H1 (cell line): Measurements from ENCODE around the gene TLL1. TPM values are rescaled to one million over a fixed set of nuclear protein-coding genes. Genes with fewer than 3 reads are reported as not detected.

Experiments
- CTCF ChIA-PET: fragments of 300-600 bp; sonication (Branson Sonifier 250); formaldehyde crosslinking; loops from one replicate; lab custom pipeline; 2021; ENCODE audit not compliant: partially characterized antibody; lab: Charles Lee
- POLR2A ChIA-PET: fragments of 300-600 bp; sonication (Branson Sonifier 250); formaldehyde crosslinking; loops from one replicate; lab custom pipeline; 2021; ENCODE audit warnings: inconsistent platforms; ENCODE audit not compliant: partially characterized antibody; lab: Charles Lee
- DNase-seq, 2 experiments: peaks; one replicate each; pipeline versions ENCODE4 v3.0.0 to v3.0.0-alpha.2; 2010 to 2022; ENCODE audit warnings: low spot score in 2 of 2, low read depth in 1 of 2, mixed read lengths in 1 of 2
- FAIRE-seq: peaks from 2 replicates; lab custom pipeline; 2011; peaks lifted over from hg19 to GRCh38; lab: Jason Lieb, UNC
- H2AFZ ChIP-seq: 2 replicates; pipeline ENCODE4 v1.8.1; 2012; ENCODE audit warnings: low read length, inconsistent platforms
- H2AK5ac ChIP-seq: 2 replicates; pipeline ENCODE4 v1.6.1; 2013; ENCODE audit warnings: low read depth, low read length
- H2BK120ac ChIP-seq: replicated peaks from 2 replicates; pipeline ENCODE3; 2013; ENCODE audit warnings: low read depth, low read length, inconsistent platforms
- H2BK12ac ChIP-seq: 2 replicates; pipeline ENCODE4 v1.6.1; 2013; ENCODE audit warnings: low read depth, low read length
- H2BK15ac ChIP-seq: 2 replicates; pipeline ENCODE4 v1.6.1; 2013; ENCODE audit warnings: low read length
- H2BK20ac ChIP-seq: 2 replicates; pipeline ENCODE4 v1.6.1; 2013; ENCODE audit warnings: low read length
- H2BK5ac ChIP-seq: 2 replicates; pipeline ENCODE4 v1.6.1; 2013; ENCODE audit warnings: low read depth, low read length
- H3K14ac ChIP-seq: 2 replicates; pipeline ENCODE4 v1.6.1; 2013; ENCODE audit warnings: inconsistent platforms; ENCODE audit not compliant: insufficient read length
- H3K18ac ChIP-seq: 2 replicates; pipeline ENCODE4 v1.6.1; 2013; ENCODE audit warnings: low read length; ENCODE audit errors: extremely low read depth
- H3K23ac ChIP-seq: 2 replicates; pipeline ENCODE4 v1.6.1; 2013; ENCODE audit warnings: inconsistent platforms; ENCODE audit not compliant: insufficient read length
- H3K23me2 ChIP-seq: 2 replicates; pipeline ENCODE4 v1.6.1; 2013; ENCODE audit warnings: low read depth, low read length
- H3K27ac ChIP-seq: 2 replicates; pipeline ENCODE4 v1.6.1; 2011; ENCODE audit warnings: low read depth, low read length, inconsistent platforms
- H3K27me3 ChIP-seq, 4 experiments: replicated peaks in 1 of 4; 1 replicate in 1 of 4; 2 replicates in 3 of 4; pipeline versions ENCODE4 v1.6.1 to v1.8.1; 2011 to 2013; ENCODE audit warnings: low read length in 3 of 4, mild to moderate bottlenecking in 3 of 4, inconsistent platforms in 2 of 4, mixed read lengths in 2 of 4, moderate library complexity in 1 of 4; ENCODE audit not compliant: control insufficient read depth in 3 of 4, insufficient read depth in 3 of 4; ENCODE audit errors: extremely low read depth in 1 of 4
- H3K36me3 ChIP-seq, 4 experiments: 2 replicates each; pipeline versions ENCODE4 v1.6.1 to v1.8.1; 2011 to 2013; ENCODE audit warnings: mild to moderate bottlenecking in 4 of 4, low read length in 3 of 4, moderate library complexity in 2 of 4, control low read depth in 1 of 4, inconsistent platforms in 1 of 4; ENCODE audit not compliant: insufficient read depth in 4 of 4, control insufficient read depth in 2 of 4
- H3K4ac ChIP-seq: replicated peaks from 2 replicates; pipeline ENCODE3; 2013; ENCODE audit warnings: low read length, low read depth, mixed read lengths, inconsistent platforms; ENCODE audit not compliant: insufficient read length
- H3K4me1 ChIP-seq, 4 experiments: replicated peaks in 1 of 4; 1 replicate in 1 of 4; 2 replicates in 3 of 4; pipeline versions ENCODE4 v1.6.1 to v1.8.1; 2011 to 2013; ENCODE audit warnings: low read length in 3 of 4, inconsistent platforms in 2 of 4, mixed read lengths in 1 of 4; ENCODE audit not compliant: insufficient read depth in 4 of 4, control insufficient read depth in 3 of 4
- H3K4me2 ChIP-seq, 2 experiments: 2 replicates each; pipeline versions ENCODE4 v1.6.1 to v1.8.1; 2011 to 2013; ENCODE audit warnings: low read depth in 2 of 2, low read length in 2 of 2, control low read depth in 1 of 2, inconsistent platforms in 1 of 2, mild to moderate bottlenecking in 1 of 2; ENCODE audit not compliant: insufficient read depth in 1 of 2
- H3K4me3 ChIP-seq, 4 experiments: fragments of 200-600, 300-600 bp in 1 of 4; sonication (generic), shearing (Covaris generic), sonication (Bioruptor Twin) in 1 of 4; 2 replicates each; pipeline versions ENCODE4 v1.5.1 to v1.8.1; 2011 to 2016; ENCODE audit warnings: low read length in 4 of 4, low read depth in 3 of 4, control low read depth in 2 of 4, inconsistent platforms in 2 of 4, mild to moderate bottlenecking in 2 of 4, mixed read lengths in 1 of 4, moderate library complexity in 1 of 4; ENCODE audit not compliant: insufficient read depth in 2 of 4; ENCODE audit errors: extremely low read depth in 1 of 4
- H3K56ac ChIP-seq: replicated peaks from 2 replicates; pipeline ENCODE3; 2013; ENCODE audit warnings: low read depth, mild to moderate bottlenecking, mixed read lengths, low read length, inconsistent platforms; ENCODE audit not compliant: insufficient read length
- H3K79me1 ChIP-seq: 2 replicates; pipeline ENCODE4 v1.6.1; 2013; ENCODE audit warnings: low read depth, low read length, control low read depth
- H3K79me2 ChIP-seq, 2 experiments: 2 replicates each; pipeline versions ENCODE4 v1.6.1 to v1.8.1; 2012 to 2013; ENCODE audit warnings: low read length in 2 of 2, mild to moderate bottlenecking in 2 of 2, inconsistent platforms in 1 of 2; ENCODE audit not compliant: insufficient read depth in 2 of 2, control insufficient read depth in 1 of 2
- H3K9ac ChIP-seq, 4 experiments: replicated peaks in 1 of 4; 1 replicate in 1 of 4; 2 replicates in 3 of 4; pipeline versions ENCODE4 v1.6.1 to v1.8.1; 2011 to 2013; ENCODE audit warnings: low read depth in 3 of 4, low read length in 3 of 4, control low read depth in 2 of 4, mild to moderate bottlenecking in 2 of 4, moderate library complexity in 2 of 4, inconsistent platforms in 1 of 4; ENCODE audit errors: extremely low read depth in 1 of 4
- H3K9me3 ChIP-seq, 2 experiments: 2 replicates each; pipeline versions ENCODE4 v1.6.1 to v1.8.1; 2012 to 2013; ENCODE audit warnings: mild to moderate bottlenecking in 2 of 2, moderate library complexity in 2 of 2, control low read depth in 1 of 2, inconsistent platforms in 1 of 2, low read depth in 1 of 2, low read length in 1 of 2, mixed read lengths in 1 of 2; ENCODE audit not compliant: insufficient read depth in 2 of 2
- H4K20me1 ChIP-seq, 2 experiments: replicated peaks in 1 of 2; 2 replicates each; pipeline versions ENCODE3 to v1.8.1; 2011 to 2013; ENCODE audit warnings: inconsistent platforms in 2 of 2, low read length in 2 of 2, mild to moderate bottlenecking in 1 of 2; ENCODE audit not compliant: insufficient read depth in 2 of 2, control insufficient read depth in 1 of 2
- H4K5ac ChIP-seq: 2 replicates; pipeline ENCODE4 v1.6.1; 2013; ENCODE audit warnings: low read length, low read depth, mixed read lengths, inconsistent platforms; ENCODE audit not compliant: insufficient read length
- H4K8ac ChIP-seq: 2 replicates; pipeline ENCODE4 v1.8.0; 2013; ENCODE audit warnings: mild to moderate bottlenecking, moderate library complexity, low read length, inconsistent platforms; ENCODE audit not compliant: insufficient read depth; ENCODE audit errors: extremely low read depth
- H4K91ac ChIP-seq: replicated peaks from 2 replicates; pipeline ENCODE3; 2013; ENCODE audit warnings: low read length, mixed read lengths, inconsistent platforms; ENCODE audit not compliant: insufficient read length
- BACH1 ChIP-seq: IDR thresholded peaks from 2 replicates; pipeline ENCODE4 v1.6.1; 2012; ENCODE audit warnings: low read length, improper control_type of control experiment
- BCL11A ChIP-seq, 2 experiments: IDR thresholded peaks; one replicate each; pipeline ENCODE4 v1.6.1; 2011; ENCODE audit warnings: low read depth in 2 of 2, low read length in 2 of 2, mild to moderate bottlenecking in 2 of 2
- CEBPB ChIP-seq: IDR thresholded peaks from 2 replicates; pipeline ENCODE4 v1.6.1; 2012; ENCODE audit warnings: low read depth, low read length
- CHD2 ChIP-seq: IDR thresholded peaks from 2 replicates; pipeline ENCODE4 v1.6.1; 2012; ENCODE audit warnings: low read length, improper control_type of control experiment
- CTBP2 ChIP-seq: IDR thresholded peaks from 2 replicates; pipeline ENCODE4 v1.7.0; 2011; ENCODE audit warnings: borderline replicate concordance, mild to moderate bottlenecking, moderate library complexity, mixed read lengths, low read length; ENCODE audit not compliant: insufficient read depth, insufficient read length
- EP300 ChIP-seq, 2 experiments: IDR thresholded peaks; 1 replicate in 1 of 2; 2 replicates in 1 of 2; pipeline ENCODE4 v1.6.1; 2011 to 2012; ENCODE audit warnings: low read depth in 2 of 2, low read length in 2 of 2, mild to moderate bottlenecking in 2 of 2, borderline replicate concordance in 1 of 2, inconsistent platforms in 1 of 2, moderate library complexity in 1 of 2
- FOSL1 ChIP-seq: IDR thresholded peaks from 2 replicates; pipeline ENCODE4 v1.6.1; 2011; ENCODE audit warnings: mild to moderate bottlenecking, low read depth, low read length, moderate library complexity; ENCODE audit not compliant: insufficient read depth
- GABPA ChIP-seq: IDR thresholded peaks from 2 replicates; pipeline ENCODE4 v1.6.1; 2011; ENCODE audit warnings: mild to moderate bottlenecking, low read length, moderate library complexity, borderline replicate concordance; ENCODE audit not compliant: insufficient read depth
- HDAC6 ChIP-seq: IDR thresholded peaks from one replicate; pipeline ENCODE4 v1.7.1; 2012; ENCODE audit warnings: low read depth, mild to moderate bottlenecking, inconsistent platforms, low read length, moderate library complexity
- KDM4A ChIP-seq: IDR thresholded peaks from one replicate; pipeline ENCODE4 v1.7.1; 2012; ENCODE audit warnings: low read depth, mild to moderate bottlenecking, moderate library complexity, low read length, inconsistent platforms; ENCODE audit not compliant: severe bottlenecking
- POU5F1 ChIP-seq: IDR thresholded peaks from 2 replicates; pipeline ENCODE4 v1.6.1; 2011; ENCODE audit warnings: low read depth, mild to moderate bottlenecking, low read length, moderate library complexity
- RFX5 ChIP-seq: IDR thresholded peaks from 2 replicates; pipeline ENCODE4 v1.6.1; 2011; ENCODE audit warnings: low read depth, low read length, improper control_type of control experiment, borderline replicate concordance
- SRF ChIP-seq: IDR thresholded peaks from 2 replicates; pipeline ENCODE4 v1.6.1; 2011; ENCODE audit warnings: mild to moderate bottlenecking, low read depth, low read length, moderate library complexity
- SUZ12 ChIP-seq: fragments of 200-600 bp; sonication (generic); IDR thresholded peaks from 2 replicates; pipeline ENCODE4 v1.6.1; 2012; ENCODE audit warnings: mild to moderate bottlenecking, inconsistent platforms, low read length, moderate library complexity, mixed read lengths
- TEAD4 ChIP-seq: IDR thresholded peaks from 2 replicates; pipeline ENCODE4 v1.6.1; 2012; ENCODE audit warnings: low read depth, low read length, inconsistent platforms, mixed read lengths
- WGBS, 2 experiments: shearing (Covaris generic) in 1 of 2; methylation state at CpG; one replicate each; pipeline versions ENCODE4 v1.1.6 to v1.1.7; 2013 to 2015; ENCODE audit warnings: low lambda C conversion rate in 2 of 2, mixed read lengths in 2 of 2, inconsistent platforms in 1 of 2, low coverage in 1 of 2, missing lambda C conversion rate in 1 of 2; ENCODE audit not compliant: insufficient replicate concordance in 2 of 2, insufficient coverage in 1 of 2, insufficient read length in 1 of 2; ENCODE audit errors: extremely low coverage in 1 of 2, missing lambda C conversion rate in 1 of 2; 5-methylcytosine and 5-hydroxymethylcytosine counted together
- polyA plus RNA-seq, 7 experiments: library from polyadenylated mRNA; depleted of rRNA in 3 of 7; stranded (reverse) in 5 of 7; unstranded in 2 of 7; fragments of >200 nt in 5 of 7; fragments of 200-250 nt in 2 of 7; gene quantifications; 1 replicate in 5 of 7; 2 replicates in 1 of 7; 4 replicates in 1 of 7; pipeline versions ENCODE4 v1.2.1 to v1.2.3, GENCODE V29; 2011 to 2013; ENCODE audit warnings: missing spikeins in 2 of 7, mixed read lengths in 2 of 7
- total RNA-seq: library from RNA; stranded (reverse); fragmentation: NEBNext Ultra II Directional; extraction: Animal tissue kit (Norgen Biotek cat#: 25700); gene quantifications from 2 replicates; pipeline ENCODE4 v1.2.1, GENCODE V29; 2021

The TLL1 gene
- total and polyA plus RNA-seq, 2 of the 8 experiments (the other 6 are each of a cell fraction or from before 2014, with no cell fraction given), result 0.18 to 1.1 TPM

- Histone ChIP-seq H2BK12ac (no peak overlapping the region), H2BK20ac (no peak overlapping the region), H3K36me3 (no peaks in the 10 kb centered on the region), H4K8ac (no peak overlapping the region), H3K9me3 (no peaks in the 10 kb centered on the region), H4K5ac (no peak overlapping the region), H2BK15ac (no peak overlapping the region), H3K9ac (no peak overlapping the region), H2BK5ac (no peak overlapping the region), H3K4ac (no peak overlapping the region), H3K56ac (no peak overlapping the region), H3K4me3 (no peak overlapping the region), H3K79me2 (no peaks in the 10 kb centered on the region), H3K27ac (no peak overlapping the region), H4K91ac (no peak overlapping the region), H3K18ac (no peak overlapping the region), H2AFZ (no peak overlapping the region; the same call in 1 of the 2 replicates), H3K4me2 (no peak overlapping the region), H2BK120ac (no peak overlapping the region), H2AK5ac (no peak overlapping the region), H4K20me1 (no peaks in the 10 kb centered on the region), H3K23ac (no peak overlapping the region), H3K4me1 (no peaks in the 10 kb centered on the region), H3K79me1 (no peaks in the 10 kb centered on the region), H3K23me2 (no peaks in the 10 kb centered on the region), H3K27me3 (no peaks in the 10 kb centered on the region), H3K14ac (no peak overlapping the region)
- ChIA-PET CTCF (interaction anchor here (0.6 kb wide), 2 partner anchors 453 to 608 kb away, joined by 3 to 5 read pairs; no protein-coding TSS in a partner anchor), POLR2A (no interaction called here)
- FAIRE-seq (peak; percentile 19), DNase-seq (no peak)
- 96% methylated on average over 3 of the region's 3 CpGs; no CpG with 5 or more reads in 1 of the 2 experiments for WGBS, 2 experiments
- TF ChIP-seq POU5F1, result no peak
- no peak for TF ChIP-seq CEBPB
- no peak for TF ChIP-seq TEAD4
- no peak for TF ChIP-seq FOSL1
- TF ChIP-seq GABPA, result no peak
- no peak for TF ChIP-seq SUZ12
- no peak for TF ChIP-seq HDAC6
- no peak for TF ChIP-seq EP300 (IDR thresholded peaks at IDR 0.05; ENCODE audit: borderline replicate concordance in 1 of 2, low read depth in 2 of 2, low read length in 2 of 2)
- TF ChIP-seq CHD2, result no peak
- TF ChIP-seq RFX5, result no peak
- no peak for TF ChIP-seq BACH1
- TF ChIP-seq BCL11A (IDR thresholded peaks at IDR 0.05; ENCODE audit: low read depth in 2 of 2, low read length in 2 of 2), result no peak
- no peak for TF ChIP-seq KDM4A
- no peak for TF ChIP-seq CTBP2
- TF ChIP-seq SRF, result no peak
Measured at GRCh38 chr4:165945991-165946390, 73.0 kb downstream of the TLL1 start.
